VCaP (cell line): Measurements from ENCODE around the gene CTCF.

Experiments used
- H3K27ac ChIP-seq: fragments of 450-650 bp; 2 replicates; pipeline ENCODE4 v1.5.1; 2017
- TF ChIP-seq, protein P1 (sequence below): fragments of 450-650 bp; conservative IDR thresholded peaks from 2 replicates; pipeline ENCODE4 v1.5.1; 2017; ENCODE audit warnings: mild to moderate bottlenecking, moderate library complexity

Gene CTCF

DNA sequence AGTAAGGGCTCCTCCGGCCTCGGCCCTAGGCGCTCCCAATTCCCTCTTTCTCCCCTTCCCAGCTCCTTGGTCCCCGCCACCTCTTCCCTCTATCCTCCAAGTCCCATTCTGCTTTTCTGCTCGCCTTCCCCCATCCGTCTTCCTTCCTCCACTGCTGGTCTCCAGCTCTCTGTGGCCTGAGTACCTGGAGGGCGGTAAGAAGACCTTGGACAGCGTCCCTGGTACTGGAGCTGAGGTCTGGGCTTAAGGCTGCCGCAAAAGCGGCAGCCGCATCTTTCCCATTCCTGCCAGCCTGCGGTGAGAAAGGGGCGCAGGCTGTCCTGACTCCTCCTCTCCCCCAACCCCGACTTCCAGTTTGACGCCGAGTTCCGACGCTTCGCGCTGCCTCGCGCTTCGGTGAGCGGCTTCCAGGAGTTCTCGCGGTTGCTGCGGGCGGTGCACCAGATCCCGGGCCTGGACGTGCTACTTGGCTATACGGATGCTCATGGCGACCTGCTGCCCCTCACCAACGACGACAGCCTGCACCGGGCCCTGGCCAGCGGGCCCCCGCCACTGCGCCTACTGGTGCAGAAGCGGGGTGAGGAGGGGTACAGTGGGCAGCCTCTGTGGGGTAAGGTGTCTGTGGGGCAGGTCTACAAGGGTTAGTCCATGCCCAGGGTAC is 98.9 kb downstream of the CTCF start:
- peak overlapping the region; percentile 82 for H3K27ac ChIP-seq
- TF ChIP-seq, protein P1, sequence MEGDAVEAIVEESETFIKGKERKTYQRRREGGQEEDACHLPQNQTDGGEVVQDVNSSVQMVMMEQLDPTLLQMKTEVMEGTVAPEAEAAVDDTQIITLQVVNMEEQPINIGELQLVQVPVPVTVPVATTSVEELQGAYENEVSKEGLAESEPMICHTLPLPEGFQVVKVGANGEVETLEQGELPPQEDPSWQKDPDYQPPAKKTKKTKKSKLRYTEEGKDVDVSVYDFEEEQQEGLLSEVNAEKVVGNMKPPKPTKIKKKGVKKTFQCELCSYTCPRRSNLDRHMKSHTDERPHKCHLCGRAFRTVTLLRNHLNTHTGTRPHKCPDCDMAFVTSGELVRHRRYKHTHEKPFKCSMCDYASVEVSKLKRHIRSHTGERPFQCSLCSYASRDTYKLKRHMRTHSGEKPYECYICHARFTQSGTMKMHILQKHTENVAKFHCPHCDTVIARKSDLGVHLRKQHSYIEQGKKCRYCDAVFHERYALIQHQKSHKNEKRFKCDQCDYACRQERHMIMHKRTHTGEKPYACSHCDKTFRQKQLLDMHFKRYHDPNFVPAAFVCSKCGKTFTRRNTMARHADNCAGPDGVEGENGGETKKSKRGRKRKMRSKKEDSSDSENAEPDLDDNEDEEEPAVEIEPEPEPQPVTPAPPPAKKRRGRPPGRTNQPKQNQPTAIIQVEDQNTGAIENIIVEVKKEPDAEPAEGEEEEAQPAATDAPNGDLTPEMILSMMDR, result no peak

DNA sequence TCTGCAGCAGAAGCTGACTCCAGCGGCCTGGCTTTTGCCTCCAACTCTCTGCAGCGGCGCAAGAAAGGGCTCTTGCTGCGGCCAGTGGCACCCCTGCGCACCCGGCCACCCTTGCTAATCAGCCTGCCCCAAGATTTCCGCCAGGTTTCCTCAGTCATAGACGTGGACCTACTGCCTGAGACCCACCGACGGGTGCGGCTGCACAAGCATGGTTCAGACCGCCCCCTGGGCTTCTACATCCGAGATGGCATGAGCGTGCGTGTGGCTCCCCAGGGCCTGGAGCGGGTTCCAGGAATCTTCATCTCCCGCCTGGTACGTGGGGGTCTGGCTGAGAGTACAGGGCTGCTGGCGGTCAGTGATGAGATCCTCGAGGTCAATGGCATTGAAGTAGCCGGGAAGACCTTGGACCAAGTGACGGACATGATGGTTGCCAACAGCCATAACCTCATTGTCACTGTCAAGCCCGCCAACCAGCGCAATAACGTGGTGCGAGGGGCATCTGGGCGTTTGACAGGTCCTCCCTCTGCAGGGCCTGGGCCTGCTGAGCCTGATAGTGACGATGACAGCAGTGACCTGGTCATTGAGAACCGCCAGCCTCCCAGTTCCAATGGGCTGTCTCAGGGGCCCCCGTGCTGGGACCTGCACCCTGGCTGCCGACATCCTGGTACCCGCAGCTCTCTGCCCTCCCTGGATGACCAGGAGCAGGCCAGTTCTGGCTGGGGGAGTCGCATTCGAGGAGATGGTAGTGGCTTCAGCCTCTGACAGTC is 99.7 kb downstream of the CTCF start:
- H3K27ac ChIP-seq, result peak overlapping the region; percentile 82

DNA sequence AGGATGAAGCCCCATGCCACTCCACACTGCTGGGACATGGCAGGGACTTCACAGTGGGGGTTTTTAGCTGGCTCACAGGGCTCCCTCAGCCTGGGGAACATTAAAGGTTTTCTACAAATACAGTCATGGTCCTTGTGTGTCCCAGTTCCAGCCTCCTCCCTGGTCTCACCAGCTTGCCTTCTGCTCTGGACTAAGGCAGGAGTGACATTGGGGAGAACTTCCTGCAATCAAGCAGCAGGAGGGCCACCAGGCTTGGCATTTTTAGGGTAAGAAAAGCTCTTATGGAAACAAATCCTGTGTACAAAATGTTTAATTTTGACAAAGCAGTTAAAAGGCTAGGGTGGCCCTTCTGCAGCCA is 100.3 kb downstream of the CTCF start:
- TF ChIP-seq, protein P1, result no peak

More for the DNA sequence above, 99.7 kb downstream of the CTCF start:
- TF ChIP-seq, protein P1, result no peak

DNA sequence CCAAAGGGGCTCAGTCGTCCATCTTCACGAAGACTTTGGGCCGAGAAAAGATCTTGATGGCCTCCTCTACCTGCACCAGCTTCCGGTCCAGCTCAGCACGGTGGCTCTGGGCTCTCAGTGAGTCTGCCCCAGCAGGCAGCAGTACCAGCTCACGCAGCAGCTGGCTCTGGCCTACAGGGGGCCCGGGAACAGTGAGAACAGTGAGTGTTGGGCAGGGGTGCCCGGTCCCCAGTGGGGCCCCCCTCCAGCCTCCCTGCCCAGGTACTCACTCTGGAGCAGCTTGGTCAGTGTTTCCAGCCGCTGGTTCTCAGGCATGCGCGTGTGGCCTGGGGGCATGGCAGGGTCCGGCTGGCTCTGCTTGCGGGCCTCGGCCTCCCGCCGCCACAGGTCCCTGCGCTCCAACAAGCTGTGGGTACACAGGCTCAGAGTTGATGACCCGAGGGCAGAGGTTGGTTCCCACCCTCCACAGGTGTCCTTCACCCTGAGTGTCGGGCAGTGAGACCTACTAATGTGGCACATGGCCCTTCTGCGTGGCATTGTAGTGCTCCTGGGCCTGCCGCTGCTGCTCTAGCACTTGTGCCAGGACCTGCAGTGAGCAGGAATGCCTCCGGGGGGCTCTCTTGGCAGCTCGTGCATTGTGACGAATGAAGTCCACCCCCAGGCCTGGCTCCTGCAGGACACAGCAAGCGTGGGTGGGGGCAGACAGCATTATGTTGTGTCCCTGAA is 101.0 kb downstream of the CTCF start:
- TF ChIP-seq, protein P1, result no peak; the same call in 1 of the 2 replicates

More for the DNA sequence above, 100.3 kb downstream of the CTCF start:
- H3K27ac ChIP-seq, result no peak overlapping the region

DNA sequence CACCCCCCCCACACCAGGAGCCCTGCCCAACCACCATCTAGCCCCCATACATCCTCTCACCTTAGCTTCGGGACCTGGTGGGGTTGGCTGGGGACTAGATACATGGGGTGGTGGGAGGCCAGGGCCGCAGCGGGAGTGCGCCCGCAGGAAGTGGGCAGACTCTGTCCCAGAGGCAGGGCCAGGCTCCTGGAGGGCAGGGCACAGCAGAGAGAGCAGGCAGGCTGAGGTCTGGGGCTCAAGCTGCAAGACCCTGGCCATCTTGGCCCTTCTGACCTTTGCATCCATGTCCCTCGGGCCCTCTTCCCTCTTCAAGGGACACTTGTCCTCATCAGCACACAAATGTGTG is 101.5 kb downstream of the CTCF start:
- TF ChIP-seq, protein P1, result no peak

More for the DNA sequence above, 101.0 kb downstream of the CTCF start:
- H3K27ac ChIP-seq, result no peak overlapping the region

DNA sequence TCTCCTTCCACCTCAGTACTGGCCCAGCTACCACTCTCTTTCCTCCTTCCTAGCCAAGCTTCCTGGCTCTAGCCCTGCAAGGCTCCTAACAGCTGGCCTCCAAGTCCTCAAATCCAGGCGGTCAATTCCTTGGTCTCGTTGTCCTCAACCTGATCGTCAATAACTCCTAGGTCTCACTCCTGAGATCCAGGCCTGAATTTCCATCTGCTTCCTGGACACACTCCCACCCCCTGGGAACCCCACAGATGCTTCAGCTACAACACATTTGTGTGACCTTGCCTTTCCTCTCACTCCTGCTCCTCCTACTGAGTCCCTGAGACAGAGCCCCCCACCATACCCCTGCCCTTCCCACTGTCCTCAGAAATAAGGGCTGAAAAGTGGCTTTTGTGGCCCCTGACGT is 101.9 kb downstream of the CTCF start:
- no peak overlapping the region for H3K27ac ChIP-seq
- TF ChIP-seq, protein P1, result no peak

More for the DNA sequence above, 101.5 kb downstream of the CTCF start:
- no peak overlapping the region for H3K27ac ChIP-seq

DNA sequence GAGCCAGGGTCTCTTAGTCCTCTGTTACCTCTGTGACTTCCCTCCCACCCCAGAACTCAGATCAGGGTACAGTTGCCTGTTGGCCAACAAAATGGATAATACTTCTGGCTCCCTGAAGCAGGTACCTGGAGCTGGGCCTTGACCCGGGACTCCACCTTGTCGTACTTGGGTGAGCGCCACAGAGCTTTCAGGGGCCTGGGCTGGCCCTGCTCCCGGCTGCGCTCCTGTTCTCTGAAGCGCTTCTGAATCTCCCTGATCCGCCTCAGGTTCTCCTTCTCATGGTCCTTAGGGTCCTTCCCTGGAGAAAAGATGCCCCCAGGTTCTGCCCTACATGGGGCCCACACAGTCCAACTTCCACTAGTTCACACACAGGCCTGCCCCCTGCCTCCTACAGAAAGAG is 102.5 kb downstream of the CTCF start:
- TF ChIP-seq, protein P1, result no peak
- no peak overlapping the region for H3K27ac ChIP-seq
